Naive B cell (primary cell): Measurements from ENCODE around the gene ZNF133. TPM values are rescaled to one million over a fixed set of nuclear protein-coding genes. Genes with fewer than 3 reads are reported as not detected.
"Not testable (repeated sequence)": the region's sequence is repeated elsewhere in the genome, so short reads cannot be mapped to it uniquely, and the experiment has no call there.

ENCODE experiments used
- ATAC-seq, 2 donors: fragments of 150-1000 bp; cut with Tn5 transposase; 2 replicates each; pipeline ENCODE4 v1.10.0; 2021; ENCODE audit warnings: low read depth in 2 of 2, mild to moderate bottlenecking in 2 of 2, moderate library complexity in 2 of 2
- DNase-seq: peaks from one replicate; pipeline ENCODE4 v3.0.0; 2022
- H3K27ac Mint-ChIP-seq, 6 donors: one replicate each; pipeline ENCODE4 v1.8.0; 2020 to 2022; ENCODE audit warnings: mild to moderate bottlenecking in 6 of 6, mixed read lengths in 6 of 6, moderate library complexity in 5 of 6, inconsistent platforms in 2 of 6
- H3K27me3 Mint-ChIP-seq, 3 donors: one replicate each; pipeline ENCODE4 v1.8.0; 2021 to 2022; ENCODE audit warnings: mixed read lengths in 3 of 3, mild to moderate bottlenecking in 1 of 3
- H3K36me3 Mint-ChIP-seq, 2 donors: one replicate each; pipeline ENCODE4 v1.8.0; 2020 to 2022; ENCODE audit warnings: mixed read lengths in 2 of 2, inconsistent platforms in 1 of 2, mild to moderate bottlenecking in 1 of 2
- H3K4me1 Mint-ChIP-seq, 3 donors: one replicate each; pipeline ENCODE4 v1.8.0; 2020 to 2022; ENCODE audit warnings: mixed read lengths in 3 of 3, inconsistent platforms in 1 of 3, mild to moderate bottlenecking in 1 of 3, moderate library complexity in 1 of 3
- H3K4me3 Mint-ChIP-seq, 8 donors: one replicate each; pipeline ENCODE4 v1.8.0; 2020 to 2022; ENCODE audit warnings: mild to moderate bottlenecking in 8 of 8, mixed read lengths in 8 of 8, moderate library complexity in 8 of 8, inconsistent platforms in 2 of 8
- H3K9me3 Mint-ChIP-seq, 7 donors: one replicate each; pipeline ENCODE4 v1.8.0; 2020 to 2022; ENCODE audit warnings: mixed read lengths in 7 of 7, mild to moderate bottlenecking in 5 of 7, inconsistent platforms in 2 of 7, moderate library complexity in 1 of 7
- polyA plus RNA-seq, 6 donors: library from polyadenylated mRNA; unstranded; fragments of 300-500 nt; fragmentation: Illumina TruSeq; gene quantifications; one replicate each; pipeline ENCODE4 v1.2.3, GENCODE V29; 2021; ENCODE audit warnings: low read depth in 6 of 6

ZNF133 gene
- 10 to 100 TPM in 1 of 6 donors, 1 to 10 TPM in 5; 4.1 to 15.2 (median 8.6) TPM for polyA plus RNA-seq

DNA sequence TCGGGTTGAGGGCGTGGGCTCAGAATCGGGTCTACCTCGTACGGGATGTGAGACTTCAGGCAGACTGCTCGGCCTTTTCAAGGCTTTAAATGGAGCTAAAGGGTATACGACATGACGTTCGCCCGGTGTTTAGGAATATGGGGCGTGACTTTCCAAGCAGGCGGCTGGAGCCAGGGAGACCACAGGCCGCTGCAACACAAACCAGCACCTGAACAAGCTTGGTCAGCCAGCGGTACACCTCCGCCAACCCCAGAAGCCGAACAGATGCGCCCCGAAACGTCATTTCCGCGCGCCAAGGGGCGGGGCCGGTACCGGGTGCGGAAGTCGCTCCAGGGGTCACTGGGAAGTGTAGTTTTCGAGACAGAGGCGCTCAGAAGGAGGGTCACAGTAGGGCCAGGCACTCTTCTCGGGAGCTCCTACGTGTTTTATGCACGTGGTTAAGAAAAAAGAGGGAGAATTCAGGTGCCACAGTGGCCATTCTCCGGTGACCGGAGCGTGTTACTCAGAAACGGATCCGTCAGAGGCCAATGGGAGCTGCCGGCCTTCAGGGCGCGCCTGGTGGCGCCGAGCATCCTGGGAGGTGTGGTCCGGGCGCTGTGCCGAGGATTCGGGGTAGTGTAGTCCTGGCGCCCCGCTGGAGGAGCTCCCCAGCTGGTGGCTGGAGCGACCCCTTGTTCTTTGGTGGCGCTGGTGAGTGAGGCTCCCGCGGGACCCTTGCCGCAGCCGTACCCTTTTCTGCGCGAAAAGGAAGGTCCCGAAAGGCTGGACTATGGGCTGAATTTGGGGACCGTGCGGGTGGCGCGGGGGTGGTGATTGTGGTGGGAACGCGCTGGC is at the start of gene ZNF133:
TSS of gene ZNF133 (plus strand) at position 613 of the 834 bp plus-strand sequence. CDS start 17,160 bp downstream, outside the sequence.
- peaks cover 9 to 29% (median 26%) of the 10 kb centered on the region in 3 donors for H3K27me3 Mint-ChIP-seq
- DNase-seq (peak; percentile 98), ATAC-seq (peak; percentile 91 to 93)
- H3K27ac Mint-ChIP-seq, result peak within 1 kb of the TSS; percentile 97 to 100 (median 99)
- peaks cover 22 to 50% of the 10 kb centered on the region in 2 donors for H3K36me3 Mint-ChIP-seq
- H3K4me3 Mint-ChIP-seq, result peak within 1 kb of the TSS; percentile 95 to 99 (median 99)
- H3K4me1 Mint-ChIP-seq, result peaks cover 31 to 51% (median 37%) of the 10 kb centered on the region in 3 donors
- H3K9me3 Mint-ChIP-seq, result peaks cover 8 to 27% (median 17%) of the 10 kb centered on the region in 7 donors

DNA sequence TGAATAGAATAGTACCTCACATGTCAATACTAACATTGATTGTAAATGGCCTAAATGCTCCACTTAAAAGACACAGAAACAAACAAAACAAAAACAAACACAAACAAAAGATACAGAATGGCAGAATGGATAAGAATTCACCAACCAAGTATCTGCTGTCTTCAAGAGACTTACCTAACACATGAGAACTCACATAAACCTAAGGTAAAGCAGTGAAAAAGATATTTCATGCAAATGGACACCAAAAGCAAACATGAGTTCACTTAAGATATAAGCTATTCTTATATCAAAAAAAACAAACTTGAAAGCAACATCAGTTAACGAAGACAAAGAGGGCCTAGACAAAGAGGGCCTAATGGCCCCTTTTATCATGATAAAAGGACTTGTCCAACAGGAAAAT is 47.3 kb upstream of the ZNF133 start:
- Mint-ChIP-seq H3K9me3 (peaks cover 0 to 24% (median 19%) of the 10 kb centered on the region in 7 donors), H3K27me3 (peaks cover 42 to 63% (median 59%) of the 10 kb centered on the region in 3 donors), H3K36me3 (peaks cover 4 to 8% of the 10 kb centered on the region in 2 donors), H3K4me3 (no peak overlapping the region), H3K4me1 (no peaks in the 10 kb centered on the region), H3K27ac (no peak overlapping the region)
- ATAC-seq (no peak), DNase-seq (no peak)

DNA sequence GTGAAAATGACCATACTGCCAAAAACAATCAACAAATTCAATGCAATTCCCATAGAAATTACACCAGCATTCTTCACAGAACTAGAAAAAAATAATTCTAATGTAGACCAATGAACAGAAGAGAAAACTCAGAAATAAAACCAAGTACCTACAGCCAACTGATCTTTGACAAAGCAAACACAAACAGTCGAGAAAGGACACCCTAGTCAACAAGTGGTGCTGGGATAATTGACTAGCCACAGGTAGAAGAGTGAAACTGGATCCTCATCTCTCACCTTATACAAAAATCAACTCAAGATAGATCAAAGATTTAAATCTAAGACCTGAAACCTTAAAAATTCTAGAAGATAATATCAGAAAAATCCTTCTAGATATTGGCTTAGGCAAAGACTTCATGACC is 44.5 kb upstream of the ZNF133 start:
- H3K36me3 Mint-ChIP-seq, result peaks cover 4 to 8% of the 10 kb centered on the region in 2 donors
- no peak overlapping the region for H3K4me3 Mint-ChIP-seq
- H3K4me1 Mint-ChIP-seq, result no peaks in the 10 kb centered on the region
- DNase-seq (no peak), ATAC-seq (no peak)
- H3K27me3 Mint-ChIP-seq, result peaks cover 36 to 77% (median 66%) of the 10 kb centered on the region in 3 donors
- peaks cover 0 to 26% (median 19%) of the 10 kb centered on the region in 7 donors for H3K9me3 Mint-ChIP-seq
- H3K27ac Mint-ChIP-seq, result no peak overlapping the region

DNA sequence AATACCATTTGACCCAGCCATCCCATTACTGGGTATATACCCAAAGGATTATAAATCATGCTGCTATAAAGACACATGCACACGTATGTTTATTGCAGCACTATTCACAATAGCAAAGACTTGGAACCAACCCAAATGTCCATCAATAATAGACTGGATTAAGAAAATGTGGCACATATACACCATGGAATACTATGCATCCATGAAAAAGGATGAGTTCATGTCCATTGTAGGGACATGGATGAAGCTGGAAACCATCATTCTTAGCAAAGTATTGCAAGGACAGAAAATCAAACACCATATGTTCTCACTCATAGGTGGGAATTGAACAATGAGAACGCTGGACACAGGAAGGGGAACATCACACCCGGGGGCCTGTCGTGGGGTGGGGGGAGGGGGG is 39.8 kb upstream of the ZNF133 start:
- not testable (repeated sequence) for H3K9me3 Mint-ChIP-seq, H3K27ac Mint-ChIP-seq, H3K4me3 Mint-ChIP-seq, H3K4me1 Mint-ChIP-seq, ATAC-seq, DNase-seq, H3K36me3 Mint-ChIP-seq
- H3K27me3 Mint-ChIP-seq, result peaks cover 17 to 38% (median 25%) of the 10 kb centered on the region in 3 donors

DNA sequence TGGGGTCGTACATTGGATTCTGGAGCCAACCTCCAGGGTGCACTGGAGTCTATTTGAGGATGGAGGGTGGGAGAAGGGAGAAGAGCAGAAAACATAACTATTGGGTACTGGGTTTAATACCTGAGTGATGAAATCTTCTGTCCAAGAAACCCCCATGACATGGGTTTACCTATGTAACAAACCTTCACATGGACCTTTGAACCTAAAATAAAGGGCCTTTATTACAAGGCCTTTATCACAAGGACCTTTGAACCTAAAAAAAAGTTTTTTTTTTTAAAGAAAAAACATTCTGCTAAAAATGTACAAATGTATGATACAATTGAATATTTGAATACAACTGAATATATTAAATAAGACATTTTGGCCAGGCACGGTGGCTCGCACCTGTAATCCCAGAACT is 38.1 kb upstream of the ZNF133 start:
- H3K36me3 Mint-ChIP-seq, result no peaks in the 10 kb centered on the region
- H3K9me3 Mint-ChIP-seq, result peaks cover 0 to 9% (median 0%) of the 10 kb centered on the region in 7 donors
- H3K27ac Mint-ChIP-seq, result no peak overlapping the region
- H3K4me1 Mint-ChIP-seq, result no peaks in the 10 kb centered on the region
- ATAC-seq (no peak), DNase-seq (no peak)
- H3K27me3 Mint-ChIP-seq, result peaks cover 13 to 25% (median 21%) of the 10 kb centered on the region in 3 donors
- H3K4me3 Mint-ChIP-seq, result no peak overlapping the region

DNA sequence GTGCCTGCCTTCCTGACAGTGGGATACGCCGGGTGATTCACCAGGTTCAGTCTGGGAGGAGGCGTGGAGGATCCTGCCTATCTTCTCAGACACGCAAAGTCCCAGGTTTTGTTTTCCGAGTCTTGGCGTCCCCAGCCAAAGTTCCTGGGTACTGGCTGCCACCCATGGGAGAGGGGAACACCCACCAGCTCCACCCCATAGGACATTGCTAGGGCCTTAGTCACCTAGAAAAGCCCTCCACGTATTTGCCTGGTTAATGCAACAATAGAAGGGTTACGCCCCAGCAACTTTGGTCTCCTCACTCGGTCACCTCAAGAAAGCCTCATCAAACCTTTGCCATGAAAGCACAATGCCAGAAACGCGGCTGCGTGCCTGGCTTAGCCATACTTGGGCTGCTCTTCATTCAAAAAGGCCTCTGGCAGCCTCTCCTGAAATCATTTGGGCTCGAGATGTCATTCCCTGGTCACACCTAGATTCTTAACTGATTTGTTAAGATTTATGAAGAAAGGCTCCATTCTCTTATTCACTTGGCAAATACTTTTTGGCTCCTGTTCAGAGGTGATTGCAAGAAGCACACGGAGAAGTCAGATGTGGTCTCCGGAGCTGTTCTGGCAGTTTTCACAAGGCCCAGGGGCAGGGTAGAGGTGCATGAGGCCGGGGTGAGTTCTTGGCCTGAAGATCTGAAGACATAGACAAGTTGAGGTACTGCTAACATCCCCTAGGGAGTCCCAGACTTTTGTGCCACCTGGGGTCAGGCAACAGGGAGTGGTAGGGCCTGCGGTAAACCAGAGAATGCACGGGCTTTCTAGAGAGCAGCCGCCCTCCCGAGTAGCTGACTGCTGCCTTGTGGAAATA is 35.5 kb upstream of the ZNF133 start:
- H3K36me3 Mint-ChIP-seq, result no peaks in the 10 kb centered on the region
- no peaks in the 10 kb centered on the region for H3K4me1 Mint-ChIP-seq
- H3K9me3 Mint-ChIP-seq, result peaks cover 0 to 2% (median 0%) of the 10 kb centered on the region in 7 donors
- H3K4me3 Mint-ChIP-seq, result no peak overlapping the region
- ATAC-seq (no peak), DNase-seq (no peak)
- H3K27me3 Mint-ChIP-seq, result peaks cover 13 to 27% (median 26%) of the 10 kb centered on the region in 3 donors
- no peak overlapping the region for H3K27ac Mint-ChIP-seq

DNA sequence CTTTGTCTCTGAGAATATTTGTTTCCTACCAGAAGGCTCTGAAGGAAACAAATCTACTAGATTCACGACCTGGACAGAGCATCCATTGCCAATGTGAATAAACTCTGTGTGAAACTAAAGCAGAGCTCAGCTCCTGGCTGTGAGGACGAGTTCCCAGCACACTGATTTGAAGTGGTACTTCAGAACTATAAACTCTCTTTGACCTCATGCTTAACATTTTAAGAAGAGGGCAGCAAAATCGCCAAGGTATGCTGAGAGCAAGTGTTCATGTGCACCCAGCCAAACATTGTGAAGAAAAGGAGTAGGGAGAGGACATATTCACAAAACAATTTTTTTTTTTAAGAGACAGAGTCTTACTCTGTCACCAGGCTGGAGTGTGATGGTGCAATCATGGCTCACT is 33.7 kb upstream of the ZNF133 start:
- ATAC-seq (no peak), DNase-seq (no peak)
- Mint-ChIP-seq H3K27me3 (peaks cover 13 to 26% (median 19%) of the 10 kb centered on the region in 3 donors), H3K4me1 (no peaks in the 10 kb centered on the region), H3K27ac (no peak overlapping the region), H3K36me3 (no peaks in the 10 kb centered on the region), H3K4me3 (no peak overlapping the region), H3K9me3 (no peaks in the 10 kb centered on the region)

DNA sequence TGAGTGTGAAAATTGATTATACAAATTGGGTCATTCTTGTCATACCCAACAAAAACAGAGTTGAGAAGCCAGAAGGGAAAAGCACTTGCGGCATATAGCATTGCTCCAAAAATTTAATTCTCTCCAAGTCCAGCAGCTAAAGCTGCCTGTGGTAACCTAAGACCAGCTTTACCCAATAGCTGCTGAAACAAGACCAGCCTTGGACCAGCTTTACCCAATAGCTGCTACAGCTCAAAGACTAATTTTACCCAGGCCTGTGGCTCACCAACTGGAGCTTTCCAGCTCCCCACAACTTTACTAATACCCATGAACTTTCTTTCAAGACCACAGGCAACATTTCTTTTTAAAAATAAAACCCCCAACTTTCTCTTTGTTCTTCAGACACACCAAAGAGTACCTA is 32.8 kb upstream of the ZNF133 start:
- Mint-ChIP-seq H3K27me3 (peaks cover 10 to 28% (median 26%) of the 10 kb centered on the region in 3 donors), H3K4me3 (no peak overlapping the region), H3K4me1 (no peaks in the 10 kb centered on the region), H3K9me3 (no peaks in the 10 kb centered on the region), H3K27ac (no peak overlapping the region), H3K36me3 (no peaks in the 10 kb centered on the region)
- DNase-seq, result no peak
- ATAC-seq, result no peak

DNA sequence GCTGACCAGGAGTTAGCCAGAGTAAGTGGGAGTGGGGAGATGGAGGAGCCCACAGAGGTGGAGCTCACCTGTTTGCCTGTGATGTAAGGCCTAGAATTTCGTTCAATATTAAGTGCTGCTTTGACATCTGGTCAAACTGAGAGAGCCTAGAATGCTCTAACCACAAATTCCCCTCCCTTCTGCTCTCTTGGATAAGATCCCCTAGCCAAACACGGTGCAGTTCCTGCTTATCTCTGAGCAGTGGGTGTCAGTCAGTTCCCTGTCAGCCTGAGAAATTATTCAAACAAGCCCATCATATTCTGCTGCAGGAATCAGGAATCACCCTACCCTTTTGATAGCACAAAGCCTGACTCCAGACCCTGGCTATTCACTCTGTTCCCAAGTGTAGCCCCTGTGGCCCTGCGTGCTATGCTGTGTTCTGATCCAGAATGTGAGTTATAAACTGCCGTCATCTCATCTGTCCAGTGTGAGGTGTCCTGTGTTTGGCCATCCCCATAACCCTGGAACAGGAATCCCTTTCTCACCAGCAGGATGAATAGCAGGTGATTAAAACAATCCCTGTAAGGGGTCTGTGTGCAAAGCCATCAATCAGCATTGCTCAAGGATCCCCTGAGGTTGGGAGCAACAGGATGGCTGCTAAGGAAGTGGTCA is 31.8 kb upstream of the ZNF133 start:
- no peak overlapping the region for H3K4me3 Mint-ChIP-seq
- peaks cover 10 to 29% (median 26%) of the 10 kb centered on the region in 3 donors for H3K27me3 Mint-ChIP-seq
- H3K27ac Mint-ChIP-seq, result no peak overlapping the region
- H3K9me3 Mint-ChIP-seq, result no peaks in the 10 kb centered on the region
- H3K36me3 Mint-ChIP-seq, result no peaks in the 10 kb centered on the region
- DNase-seq (no peak), ATAC-seq (no peak)
- no peaks in the 10 kb centered on the region for H3K4me1 Mint-ChIP-seq

DNA sequence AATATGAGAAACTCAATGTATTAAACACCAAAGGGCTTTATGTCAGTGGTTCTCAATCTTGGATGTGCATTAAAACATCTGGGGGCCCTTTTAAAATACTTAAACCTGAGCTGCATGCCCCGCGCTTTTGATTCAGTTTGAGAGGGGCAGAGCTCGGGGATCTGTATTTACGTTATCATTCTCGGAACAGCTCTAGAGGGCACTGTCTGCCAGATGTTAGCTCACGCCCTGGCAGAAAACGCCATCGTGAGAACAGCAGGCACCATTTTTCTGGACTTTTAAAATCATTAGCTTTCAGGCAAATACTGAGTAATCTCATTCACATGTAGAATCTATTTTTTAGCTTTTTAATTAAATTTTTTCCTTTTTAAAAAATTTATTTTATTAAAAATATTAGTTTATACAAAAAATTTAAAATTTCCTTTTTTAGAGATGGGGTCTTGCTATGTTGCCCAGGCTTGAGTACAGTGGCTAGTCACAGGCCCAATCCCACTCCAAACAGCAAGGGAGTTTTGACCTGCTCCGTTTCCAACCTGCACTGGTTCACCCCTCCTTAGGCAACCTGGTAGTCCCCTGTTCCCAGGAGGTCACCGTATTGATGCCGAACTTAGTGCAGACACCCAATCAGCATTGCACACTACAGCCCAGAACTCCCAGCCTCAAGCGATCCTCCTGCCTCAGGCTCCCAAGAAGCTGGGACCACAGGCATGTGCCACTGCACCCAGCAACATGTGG is 30.0 kb upstream of the ZNF133 start:
- H3K4me1 Mint-ChIP-seq, result no peaks in the 10 kb centered on the region
- ATAC-seq (no peak), DNase-seq (no peak)
- H3K4me3 Mint-ChIP-seq, result peak overlapping the region in 1 of 8 donors; percentile 21
- H3K36me3 Mint-ChIP-seq, result no peaks in the 10 kb centered on the region
- peaks cover 4 to 33% (median 29%) of the 10 kb centered on the region in 3 donors for H3K27me3 Mint-ChIP-seq
- H3K27ac Mint-ChIP-seq, result no peak overlapping the region
- no peaks in the 10 kb centered on the region for H3K9me3 Mint-ChIP-seq

DNA sequence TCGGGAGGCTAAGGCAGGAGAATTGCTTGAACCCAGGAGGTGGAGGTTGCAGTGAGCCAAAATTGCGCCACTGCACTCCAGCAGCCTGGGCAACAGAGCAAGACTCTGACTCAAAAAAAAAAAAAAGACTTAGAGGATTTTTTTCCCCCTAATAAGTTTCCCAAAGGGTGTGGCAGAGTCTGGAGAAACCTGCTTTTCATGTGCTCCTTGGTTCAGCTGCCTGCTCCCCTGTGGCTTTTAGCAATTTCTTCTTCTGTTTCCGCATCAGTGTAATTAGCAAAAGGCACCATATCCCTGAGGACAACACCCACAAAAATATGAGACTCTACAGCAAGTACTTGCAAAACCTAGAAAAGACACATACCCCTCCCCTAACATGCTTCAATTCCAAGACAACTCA is 28.6 kb upstream of the ZNF133 start:
- Mint-ChIP-seq H3K36me3 (no peaks in the 10 kb centered on the region), H3K27ac (no peak overlapping the region), H3K4me1 (no peaks in the 10 kb centered on the region), H3K4me3 (no peak overlapping the region), H3K27me3 (peaks cover 0 to 39% (median 24%) of the 10 kb centered on the region in 3 donors), H3K9me3 (no peaks in the 10 kb centered on the region)
- DNase-seq (no peak), ATAC-seq (no peak)

DNA sequence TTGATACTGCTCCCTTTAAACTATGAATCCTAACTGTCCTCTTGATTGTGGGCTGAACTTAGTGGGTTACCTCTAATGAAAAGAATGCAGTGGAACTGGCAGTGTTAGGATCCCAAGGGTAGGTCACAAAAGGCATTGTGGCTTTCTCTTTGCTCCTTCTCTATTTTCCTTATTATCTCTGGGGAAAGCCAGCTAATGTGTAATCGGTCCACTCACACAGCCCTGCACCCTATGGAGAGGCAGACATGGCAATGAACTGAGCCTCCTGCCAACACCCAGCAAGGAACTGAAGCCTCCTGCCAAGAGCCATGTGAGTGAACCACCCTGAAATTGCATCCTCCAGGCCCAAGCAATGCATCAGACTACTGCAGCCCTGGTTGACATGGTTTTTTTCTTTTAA is 24.6 kb upstream of the ZNF133 start:
- Mint-ChIP-seq H3K27ac (no peak overlapping the region), H3K27me3 (peaks cover 12 to 50% (median 24%) of the 10 kb centered on the region in 3 donors)
- ATAC-seq, result no peak

More for the DNA sequence above, 24.6 kb upstream of the ZNF133 start:
- no peaks in the 10 kb centered on the region for H3K4me1 Mint-ChIP-seq
- H3K4me3 Mint-ChIP-seq, result no peak overlapping the region
- H3K9me3 Mint-ChIP-seq, result no peaks in the 10 kb centered on the region
- no peak for DNase-seq
- no peaks in the 10 kb centered on the region for H3K36me3 Mint-ChIP-seq
